GM23248 (cell line): Measurements from ENCODE around the gene GAB3.

Experiments
- EZH2 ChIP-seq: fragments of 200-600 bp; sonication (generic); IDR thresholded peaks from 2 replicates; pipeline ENCODE4 v1.6.1; 2018; ENCODE audit warnings: antibody characterized with exemption, mild to moderate bottlenecking; ENCODE audit not compliant: insufficient read depth, poor library complexity, severe bottlenecking
- EZH2phosphoT487 ChIP-seq: fragments of 200-600 bp; sonication (generic); IDR thresholded peaks from 2 replicates; pipeline ENCODE4 v1.6.1; 2018; ENCODE audit warnings: antibody characterized with exemption, moderate library complexity, mild to moderate bottlenecking, low read depth; ENCODE audit not compliant: insufficient read depth

DNA sequence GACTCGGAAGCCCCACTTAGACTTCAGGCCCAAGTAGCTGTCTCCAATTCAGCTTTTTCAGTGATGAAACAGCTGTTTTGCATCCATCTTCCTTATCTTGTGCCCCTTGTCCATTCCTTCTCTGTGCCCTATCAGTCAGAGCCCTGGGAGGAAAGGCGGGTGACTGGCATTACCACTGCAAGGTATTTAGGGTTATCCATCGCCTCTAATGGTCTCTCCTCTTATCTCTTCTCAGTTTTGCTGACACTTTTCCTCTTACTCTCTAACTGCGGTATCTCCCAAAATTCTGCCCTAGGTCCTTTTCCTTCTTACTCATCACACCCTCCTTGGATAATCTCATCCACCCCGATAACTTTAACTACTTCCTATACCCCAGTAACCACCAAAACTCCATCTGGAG, 13.7 kb downstream of the GAB3 start:
- no peak for TF ChIP-seq EZH2phosphoT487
- no peak for TF ChIP-seq EZH2
